Hepatocyte (in vitro differentiated cells): Measurements from ENCODE around the gene WNK2. TPM values are rescaled to one million over a fixed set of nuclear protein-coding genes. Genes with fewer than 3 reads are reported as not detected.
"Not testable (repeated sequence)": the region's sequence is repeated elsewhere in the genome, so short reads cannot be mapped to it uniquely, and the experiment has no call there.

Experiments used
- DNase-seq: peaks from one replicate; pipeline ENCODE4 v3.0.0-alpha.2; 2016; ENCODE audit warnings: low spot score
- H2AFZ ChIP-seq: fragments of 200-600 bp; sonication (generic); 2 replicates; pipeline ENCODE4 v1.6.0; 2016; ENCODE audit warnings: antibody characterized with exemption, mild to moderate bottlenecking
- H3K27ac ChIP-seq: fragments of 200-600 bp; sonication (generic); 2 replicates; pipeline ENCODE4 v1.5.1; 2016; ENCODE audit warnings: mild to moderate bottlenecking
- H3K27me3 ChIP-seq: fragments of 200-600 bp; sonication (generic); 2 replicates; pipeline ENCODE4 v1.6.1; 2016
- H3K36me3 ChIP-seq: fragments of 200-600 bp; sonication (generic); replicated peaks from 2 replicates; pipeline ENCODE4 v1.5.1; 2016; ENCODE audit warnings: low read depth; ENCODE audit not compliant: insufficient read depth
- H3K4me1 ChIP-seq: fragments of 200-600 bp; sonication (generic); 2 replicates; pipeline ENCODE4 v1.5.1; 2016; ENCODE audit warnings: mild to moderate bottlenecking, moderate library complexity; ENCODE audit not compliant: insufficient read depth
- H3K4me2 ChIP-seq: fragments of 200-600 bp; sonication (generic); 2 replicates; pipeline ENCODE4 v1.6.0; 2016
- H3K4me3 ChIP-seq: fragments of 200-600 bp; sonication (generic); 2 replicates; pipeline ENCODE4 v1.5.1; 2016; ENCODE audit warnings: mild to moderate bottlenecking
- H3K79me2 ChIP-seq: fragments of 200-600 bp; sonication (generic); 2 replicates; pipeline ENCODE4 v1.6.0; 2017; ENCODE audit warnings: mild to moderate bottlenecking
- H3K9me2 ChIP-seq: fragments of 200-600 bp; sonication (generic); replicated peaks from 2 replicates; pipeline ENCODE4 v1.6.0; 2017; ENCODE audit warnings: mild to moderate bottlenecking; ENCODE audit not compliant: insufficient read depth
- H3K9me3 ChIP-seq: fragments of 200-600 bp; sonication (generic); 2 replicates; pipeline ENCODE4 v1.5.1; 2016; ENCODE audit warnings: low read depth, mild to moderate bottlenecking
- H4K20me1 ChIP-seq: fragments of 200-600 bp; sonication (generic); 2 replicates; pipeline ENCODE4 v1.6.0; 2016; ENCODE audit warnings: mild to moderate bottlenecking; ENCODE audit not compliant: insufficient read depth, poor library complexity, severe bottlenecking
- CTCF ChIP-seq: fragments of 200-600 bp; sonication (generic); IDR thresholded peaks from 2 replicates; pipeline ENCODE4 v1.5.1; 2016; ENCODE audit warnings: antibody characterized with exemption, mild to moderate bottlenecking; ENCODE audit not compliant: poor library complexity
- EZH2 ChIP-seq: fragments of 200-600 bp; sonication (generic); IDR thresholded peaks from 2 replicates; pipeline ENCODE4 v1.6.1; 2016; ENCODE audit warnings: antibody characterized with exemption, mild to moderate bottlenecking, borderline replicate concordance
- EZH2phosphoT487 ChIP-seq: fragments of 200-600 bp; sonication (generic); IDR thresholded peaks from one replicate; pipeline ENCODE4 v1.6.1; 2018; ENCODE audit warnings: antibody characterized with exemption, mild to moderate bottlenecking, low read depth, moderate library complexity; ENCODE audit not compliant: unreplicated experiment, severe bottlenecking
- WGBS: methylation state at CpG from one replicate; pipeline ENCODE4 v1.1.6; 2016; ENCODE audit warnings: low lambda C conversion rate; ENCODE audit errors: missing lambda C conversion rate; 5-methylcytosine and 5-hydroxymethylcytosine counted together
- polyA plus RNA-seq: library from polyadenylated mRNA; unstranded; fragments of >200 nt; fragmentation: Nextera tagmentation; extraction: Ambion mirVana; gene quantifications from 2 replicates; pipeline ENCODE4 v1.2.1, GENCODE V29; 2016
- total RNA-seq: library from RNA; depleted of rRNA; stranded (reverse); fragments of >200 nt; gene quantifications from 2 replicates; pipeline ENCODE4 v1.2.3, GENCODE V29; 2014

WNK2 gene
- total and polyA plus RNA-seq, 2 experiments from 2014 or later, result 8.9 to 13.5 TPM

DNA sequence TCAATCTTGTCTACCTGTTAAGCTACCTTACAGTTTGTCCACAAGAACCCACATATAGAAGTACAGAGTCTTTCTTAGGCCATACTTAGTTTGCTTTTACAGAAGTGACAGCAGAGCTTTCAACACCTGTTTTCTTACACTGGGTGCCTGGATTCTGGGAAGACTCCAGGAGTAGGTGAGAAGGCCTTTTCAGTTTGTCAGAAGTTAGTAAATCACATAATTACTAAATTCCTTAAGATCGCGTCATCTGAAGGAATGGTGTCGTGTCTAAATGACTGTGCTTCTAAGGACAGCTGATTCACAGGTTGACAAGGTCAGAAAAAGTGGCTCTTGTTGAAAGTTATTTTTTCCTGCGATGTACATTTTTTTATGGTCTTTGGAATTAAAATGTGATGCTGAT, 170.5 kb downstream of the WNK2 start:
- Histone ChIP-seq H3K27me3 (peaks cover 3% of the 10 kb centered on the region), H3K9me2 (no peaks in the 10 kb centered on the region), H3K36me3 (no peaks in the 10 kb centered on the region), H4K20me1 (no peaks in the 10 kb centered on the region), H3K4me1 (no peaks in the 10 kb centered on the region), H3K4me3 (no peak overlapping the region), H3K27ac (no peak overlapping the region), H3K4me2 (no peak overlapping the region), H3K9me3 (no peaks in the 10 kb centered on the region), H3K79me2 (no peaks in the 10 kb centered on the region), H2AFZ (no peak overlapping the region)
- TF ChIP-seq EZH2 (no peak), CTCF (no peak), EZH2phosphoT487 (no peak)
- DNase-seq, result no peak
- WGBS, result 80% methylated on average over 4 of the region's 4 CpGs

- no peak for TF ChIP-seq CTCF
- TF ChIP-seq EZH2, result no peak
- no peak for TF ChIP-seq EZH2phosphoT487
- no peak overlapping the region for H3K4me2 ChIP-seq
- DNase-seq, result no peak
- H3K79me2 ChIP-seq, result no peaks in the 10 kb centered on the region
- H2AFZ ChIP-seq, result no peak overlapping the region
- no peaks in the 10 kb centered on the region for H3K36me3 ChIP-seq
- H3K4me3 ChIP-seq, result no peak overlapping the region
- WGBS, result 92% methylated on average over 2 of the region's 2 CpGs
- H3K9me3 ChIP-seq, result no peaks in the 10 kb centered on the region
- H4K20me1 ChIP-seq, result no peaks in the 10 kb centered on the region
- H3K9me2 ChIP-seq, result no peaks in the 10 kb centered on the region
- H3K27me3 ChIP-seq, result peaks cover 3% of the 10 kb centered on the region
- H3K4me1 ChIP-seq, result no peaks in the 10 kb centered on the region
- H3K27ac ChIP-seq, result no peak overlapping the region
Observed at GRCh38 chr9:93355827-93356226, 171.9 kb downstream of the WNK2 start.

DNA sequence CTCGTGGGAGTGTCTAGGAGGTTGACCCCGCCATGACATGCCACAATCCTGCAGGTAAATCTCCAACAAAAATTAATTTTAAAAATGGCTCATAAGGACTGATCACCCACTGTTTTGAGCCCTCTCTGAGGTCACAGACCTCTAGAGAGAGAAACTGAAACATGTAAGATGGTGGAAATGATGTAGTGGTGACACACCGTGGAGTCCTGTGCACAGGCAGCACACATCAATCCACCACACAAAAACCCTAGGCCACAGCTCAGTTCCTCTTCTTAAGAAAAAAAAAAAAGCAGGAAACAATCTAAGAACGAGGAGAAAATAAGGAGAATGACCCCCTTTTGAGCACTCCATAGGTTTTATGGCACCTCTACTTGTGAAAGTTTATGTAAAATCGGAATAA, 173.7 kb downstream of the WNK2 start:
- H3K4me2 ChIP-seq, result no peak overlapping the region
- no peak overlapping the region for H3K27ac ChIP-seq
- H4K20me1 ChIP-seq, result no peaks in the 10 kb centered on the region
- no peaks in the 10 kb centered on the region for H3K36me3 ChIP-seq
- no peak overlapping the region for H3K4me3 ChIP-seq
- DNase-seq, result no peak
- H3K4me1 ChIP-seq, result no peaks in the 10 kb centered on the region
- no peak for TF ChIP-seq CTCF
- no peak for TF ChIP-seq EZH2
- no peak for TF ChIP-seq EZH2phosphoT487
- peaks cover 5% of the 10 kb centered on the region for H3K9me3 ChIP-seq
- H2AFZ ChIP-seq, result no peak overlapping the region
- no peaks in the 10 kb centered on the region for H3K79me2 ChIP-seq
- peaks cover 3% of the 10 kb centered on the region for H3K27me3 ChIP-seq
- 72% methylated on average over 5 of the region's 5 CpGs for WGBS
- H3K9me2 ChIP-seq, result no peaks in the 10 kb centered on the region

DNA sequence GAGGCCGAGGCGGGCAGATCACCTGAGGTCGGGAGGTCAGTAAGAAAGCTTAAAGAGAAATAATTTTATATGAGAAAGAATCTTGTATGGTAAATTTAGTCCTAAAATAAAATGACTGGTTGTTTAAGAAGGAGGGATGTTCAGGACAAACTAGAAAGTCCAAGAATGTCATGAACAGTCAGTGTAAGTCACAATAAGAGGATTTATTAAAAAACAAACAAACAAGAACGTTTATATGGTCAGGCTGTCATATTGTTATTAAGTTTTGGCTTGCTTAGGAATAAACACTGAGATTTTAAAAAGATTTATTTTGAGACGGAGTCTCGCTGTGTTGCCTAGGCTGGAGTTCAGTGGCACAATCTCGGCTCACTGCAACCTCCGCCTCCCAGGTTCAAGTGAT, 176.0 kb downstream of the WNK2 start:
- 88% methylated on average over 8 of the region's 8 CpGs for WGBS
- not testable (repeated sequence) for H3K9me2 ChIP-seq, H3K4me2 ChIP-seq, H3K36me3 ChIP-seq, H2AFZ ChIP-seq, H3K27ac ChIP-seq, H3K79me2 ChIP-seq, H4K20me1 ChIP-seq, DNase-seq, H3K9me3 ChIP-seq, H3K4me3 ChIP-seq, H3K27me3 ChIP-seq, H3K4me1 ChIP-seq
